SHP77 treated with DMSO at 0.1 percent for 48 hours (cell line): Measurements from ENCODE around the gene SLC35C1.

ENCODE experiments used
- DNase-seq: peaks from one replicate; lab custom pipeline; 2025; lab: John Stamatoyannopoulos, UW

The SLC35C1 gene

GRCh38 chr11:45846974-45847910 lies 42.3 kb downstream of the SLC35C1 start, which contains the start of gene CRY2:
Gene CRY2 (plus strand): TSS chr11:45847475. CDS start chr11:45847491, 16 bp downstream.
- DNase-seq: peak; percentile 91

GRCh38 chr11:45847911-45848316 lies 43.0 kb downstream of the SLC35C1 start:
- DNase-seq: peak; percentile 11

DNA sequence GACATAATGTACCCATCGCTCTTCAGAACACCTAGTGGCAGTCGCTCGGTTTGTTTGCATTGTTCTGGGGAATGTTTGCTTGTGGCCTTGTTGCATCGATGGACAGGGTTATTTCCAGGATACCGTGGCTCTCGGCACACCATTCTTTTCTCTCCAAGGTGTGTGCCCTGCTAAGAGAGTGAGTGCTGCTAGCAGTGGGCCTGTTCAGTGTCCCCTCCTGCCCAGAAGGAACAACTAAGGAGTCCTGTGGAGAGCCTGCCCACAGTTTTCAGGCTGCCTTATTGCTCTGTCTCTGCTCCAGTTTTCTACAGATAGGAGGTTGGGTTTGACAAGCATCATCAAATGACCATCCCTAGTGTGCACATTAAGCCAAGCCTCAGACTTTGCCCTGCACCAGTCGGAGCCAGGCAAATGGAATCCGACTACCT lies 43.7 kb downstream of the SLC35C1 start:
- DNase-seq: no peak

DNA sequence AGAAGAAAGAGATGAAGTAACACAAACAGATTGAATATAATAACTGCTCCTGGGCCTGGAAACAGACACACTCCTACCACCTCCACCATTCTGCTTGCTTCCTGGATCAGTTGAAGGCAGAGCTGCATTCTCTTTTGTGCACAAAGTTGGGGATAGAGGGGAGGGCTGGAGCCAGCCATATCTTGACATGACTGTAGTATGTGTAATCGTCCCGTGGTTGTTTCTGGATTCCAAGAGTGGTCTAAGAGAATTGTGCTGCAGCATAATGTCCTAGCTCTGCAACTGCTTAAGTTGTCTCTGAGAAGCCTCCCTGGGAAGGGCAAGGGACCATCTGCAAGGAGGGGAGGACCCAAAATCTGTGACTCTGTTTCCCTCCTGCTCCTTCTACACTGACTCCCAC lies 45.5 kb downstream of the SLC35C1 start:
- DNase-seq: no peak

DNA sequence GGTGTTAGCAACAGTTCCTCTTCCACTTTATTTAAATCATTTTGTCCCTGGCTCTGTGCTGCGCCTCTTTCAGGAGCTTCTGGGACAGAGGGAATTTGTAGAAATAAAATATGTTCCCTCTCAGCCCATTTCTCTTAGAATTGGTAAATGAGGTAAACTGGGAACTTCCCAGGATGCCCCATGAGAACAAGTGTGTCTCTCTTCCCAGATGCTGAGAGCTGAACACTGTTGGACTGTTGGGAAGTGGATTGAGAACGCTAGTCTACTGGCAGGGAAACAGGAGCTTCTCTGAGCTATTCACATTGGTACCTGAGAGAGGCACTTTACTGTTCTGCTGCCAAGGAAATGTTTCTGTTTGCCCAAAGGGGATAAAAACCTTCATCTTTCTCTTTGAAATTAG lies 46.3 kb downstream of the SLC35C1 start:
- DNase-seq: no peak

DNA sequence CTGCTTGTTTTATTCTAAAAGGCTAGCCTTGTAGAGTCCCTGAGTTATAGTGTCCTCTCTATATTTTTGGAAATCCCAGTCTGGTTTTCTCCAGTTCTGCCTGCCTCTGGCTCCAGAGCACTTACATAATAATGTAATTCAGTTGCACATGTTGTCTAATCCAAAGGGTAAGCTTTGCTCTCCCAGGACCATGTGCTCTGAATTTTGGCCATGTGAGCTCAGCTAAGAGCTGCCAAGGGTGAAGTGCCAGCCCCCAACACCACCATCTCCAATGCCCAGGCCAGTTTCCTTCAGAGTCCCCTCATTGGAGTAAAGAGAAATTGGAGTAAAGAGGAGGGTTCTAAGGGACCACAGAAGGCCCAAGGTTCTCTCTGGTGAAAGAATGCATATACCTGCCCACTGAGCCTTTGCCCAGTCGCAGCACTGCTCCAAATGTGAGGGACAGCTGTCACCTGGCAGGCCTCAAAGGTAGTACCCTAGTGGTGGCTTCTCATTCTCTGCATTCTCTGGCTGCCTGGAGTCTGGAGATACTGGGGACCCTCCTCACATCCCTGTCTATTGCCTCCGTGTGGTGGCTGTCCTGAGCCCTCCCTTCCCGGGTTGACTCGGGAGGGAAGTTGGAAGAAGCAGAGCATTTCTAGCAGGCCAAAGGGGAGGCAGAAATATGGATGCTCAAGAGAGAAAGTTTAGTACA lies 47.2 kb downstream of the SLC35C1 start:
- no peak for DNase-seq

GRCh38 chr11:45852712-45853101 lies 47.8 kb downstream of the SLC35C1 start:
- DNase-seq: no peak

GRCh38 chr11:45853332-45854219 lies 48.6 kb downstream of the SLC35C1 start:
- no peak for DNase-seq

GRCh38 chr11:45855308-45855707 lies 50.4 kb downstream of the SLC35C1 start:
- no peak for DNase-seq

- no peak for DNase-seq
Measured at GRCh38 chr11:45856044-45856468, 51.1 kb downstream of the SLC35C1 start.

GRCh38 chr11:45857961-45858474 lies 53.1 kb downstream of the SLC35C1 start:
- DNase-seq: no peak

DNA sequence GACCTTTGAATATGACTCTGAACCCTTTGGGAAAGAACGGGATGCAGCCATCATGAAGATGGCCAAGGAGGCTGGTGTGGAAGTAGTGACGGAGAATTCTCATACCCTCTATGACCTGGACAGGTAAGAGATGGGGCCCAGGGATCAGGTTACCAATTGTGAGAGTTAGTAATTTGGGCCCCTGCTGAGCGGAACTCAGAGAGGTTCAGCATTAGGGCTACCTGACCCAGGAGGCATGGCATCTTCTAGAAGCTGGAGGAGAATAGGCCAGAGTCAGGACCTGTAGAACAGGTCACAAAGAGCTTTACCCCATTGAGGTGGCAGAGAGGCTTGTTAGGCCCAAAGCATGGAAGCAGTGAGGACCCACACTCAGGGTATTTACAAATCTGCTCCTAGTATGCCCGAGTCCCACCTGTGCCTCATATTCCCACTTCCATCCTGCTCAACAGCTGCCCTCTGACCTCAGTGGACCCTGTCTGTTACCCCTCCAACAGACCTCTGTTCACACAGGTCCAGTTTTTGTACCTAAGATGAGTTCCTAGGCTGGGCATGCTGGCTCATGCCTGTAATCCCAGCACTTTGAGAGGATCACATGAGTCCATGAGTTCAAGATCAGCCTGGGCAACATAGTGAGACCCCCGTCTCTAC lies 53.9 kb downstream of the SLC35C1 start:
- no peak for DNase-seq

- no peak for DNase-seq
Measured at GRCh38 chr11:45859661-45860140, 54.8 kb downstream of the SLC35C1 start.

DNA sequence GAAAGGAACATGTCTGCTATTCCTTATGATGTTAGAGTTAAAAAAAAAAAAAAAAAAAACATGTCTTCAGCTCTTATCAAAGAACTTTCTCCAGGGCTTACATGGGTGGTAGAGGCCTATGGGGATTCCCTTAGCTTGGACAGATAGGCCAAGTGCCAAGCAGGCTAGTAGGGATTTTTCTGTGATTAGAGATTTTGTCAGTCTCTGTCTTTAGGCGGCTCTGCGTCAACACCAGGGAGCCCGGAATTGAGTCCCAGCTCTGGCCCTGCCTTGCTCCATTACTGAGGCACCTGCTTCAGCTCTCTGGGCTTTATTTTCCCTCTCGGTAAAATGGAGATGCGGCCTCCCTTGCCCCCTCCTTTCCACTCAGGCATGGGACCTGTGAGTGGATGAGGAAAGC lies 55.4 kb downstream of the SLC35C1 start:
- DNase-seq: no peak

GRCh38 chr11:45860764-45861510 lies 56.0 kb downstream of the SLC35C1 start:
- no peak for DNase-seq
